ENCODE results near the gene TTC28.

TTC28 gene

GRCh38 chr22:28012832-28013460, 666.7 kb downstream of the TTC28 start:
- Histone ChIP-seq H2AK5ac (ENCODE audit: low read length) (no peak overlapping the region), H3K4me3 (ENCODE audit: low read length) (no peak overlapping the region), H3K9ac (ENCODE audit: low read length) (no peak overlapping the region), H3K4me2 (ENCODE audit: low read length) (no peak overlapping the region), H3K4ac (ENCODE audit: low read depth, low read length) (no peak overlapping the region), H2BK120ac (ENCODE audit: low read depth, low read length) (no peak overlapping the region), H2BK5ac (ENCODE audit: low read length) (no peak overlapping the region), H3K27me3 (ENCODE audit: insufficient read depth, low read length, poor library complexity) (no peaks in the 10 kb centered on the region), H3K4me1 (ENCODE audit: control insufficient read depth, low read depth, low read length) (no peaks in the 10 kb centered on the region), H2BK15ac (replicated peaks; ENCODE audit: low read depth) (no peak overlapping the region), H3K56ac (ENCODE audit: low read length) (no peak overlapping the region), H3K23ac (ENCODE audit: low read length) (no peak overlapping the region), H3K27ac (ENCODE audit: low read depth, low read length) (no peak overlapping the region), H3K36me3 (ENCODE audit: control insufficient read depth, insufficient read depth, low read length) (no peaks in the 10 kb centered on the region), H4K8ac (ENCODE audit: low read depth, low read length) (no peak overlapping the region), H3K79me1 (ENCODE audit: low read length) (no peaks in the 10 kb centered on the region), H3K79me2 (ENCODE audit: control insufficient read depth, insufficient read depth, low read length) (no peaks in the 10 kb centered on the region), H4K5ac (ENCODE audit: low read length) (no peak overlapping the region), H3K18ac (ENCODE audit: low read length) (no peak overlapping the region)
- WGBS (ENCODE audit: extremely low coverage, insufficient coverage, low lambda C conversion rate), result no CpG with 5 or more reads among the region's 7 CpGs
- DNase-seq, result no peak

GRCh38 chr22:28009272-28009827, 670.3 kb downstream of the TTC28 start:
- H3K4me3 ChIP-seq (ENCODE audit: low read length), result no peak overlapping the region
- no peaks in the 10 kb centered on the region for H3K79me2 ChIP-seq (ENCODE audit: control insufficient read depth, insufficient read depth, low read length)
- peak; percentile 78 for DNase-seq
- H3K36me3 ChIP-seq (ENCODE audit: control insufficient read depth, insufficient read depth, low read length), result no peaks in the 10 kb centered on the region
- no peak overlapping the region for H2AK5ac ChIP-seq (ENCODE audit: low read length)
- no peaks in the 10 kb centered on the region for H3K27me3 ChIP-seq (ENCODE audit: insufficient read depth, low read length, poor library complexity)
- no peak overlapping the region for H4K8ac ChIP-seq (ENCODE audit: low read depth, low read length)
- H3K4ac ChIP-seq (ENCODE audit: low read depth, low read length), result no peak overlapping the region
- H3K23ac ChIP-seq (ENCODE audit: low read length), result no peak overlapping the region
- H2BK5ac ChIP-seq (ENCODE audit: low read length), result no peak overlapping the region
- H3K9ac ChIP-seq (ENCODE audit: low read length), result no peak overlapping the region
- no peak overlapping the region for H2BK120ac ChIP-seq (ENCODE audit: low read depth, low read length)
- no CpG with 5 or more reads among the region's 14 CpGs for WGBS (ENCODE audit: extremely low coverage, insufficient coverage, low lambda C conversion rate)
- no peak overlapping the region for H3K18ac ChIP-seq (ENCODE audit: low read length)
- H4K5ac ChIP-seq (ENCODE audit: low read length), result no peak overlapping the region
- H3K79me1 ChIP-seq (ENCODE audit: low read length), result no peaks in the 10 kb centered on the region
- H3K56ac ChIP-seq (ENCODE audit: low read length), result no peak overlapping the region
- H3K4me1 ChIP-seq (ENCODE audit: control insufficient read depth, low read depth, low read length), result no peaks in the 10 kb centered on the region
- H2BK15ac ChIP-seq (replicated peaks; ENCODE audit: low read depth), result no peak overlapping the region
- no peak overlapping the region for H3K4me2 ChIP-seq (ENCODE audit: low read length)
- H3K27ac ChIP-seq (ENCODE audit: low read depth, low read length), result no peak overlapping the region

GRCh38 chr22:28008649-28009048, 671.0 kb downstream of the TTC28 start:
- Histone ChIP-seq H3K27ac (ENCODE audit: low read depth, low read length) (no peak overlapping the region), H3K79me2 (ENCODE audit: control insufficient read depth, insufficient read depth, low read length) (no peaks in the 10 kb centered on the region), H3K4me2 (ENCODE audit: low read length) (no peak overlapping the region), H3K4me3 (ENCODE audit: low read length) (no peak overlapping the region), H3K36me3 (ENCODE audit: control insufficient read depth, insufficient read depth, low read length) (no peaks in the 10 kb centered on the region), H2BK15ac (replicated peaks; ENCODE audit: low read depth) (no peak overlapping the region), H4K5ac (ENCODE audit: low read length) (no peak overlapping the region), H3K56ac (ENCODE audit: low read length) (no peak overlapping the region), H3K18ac (ENCODE audit: low read length) (no peak overlapping the region), H4K8ac (ENCODE audit: low read depth, low read length) (no peak overlapping the region), H3K27me3 (ENCODE audit: insufficient read depth, low read length, poor library complexity) (no peaks in the 10 kb centered on the region), H3K79me1 (ENCODE audit: low read length) (no peaks in the 10 kb centered on the region), H2AK5ac (ENCODE audit: low read length) (no peak overlapping the region), H3K23ac (ENCODE audit: low read length) (no peak overlapping the region), H3K4ac (ENCODE audit: low read depth, low read length) (no peak overlapping the region), H3K9ac (ENCODE audit: low read length) (no peak overlapping the region), H3K4me1 (ENCODE audit: control insufficient read depth, low read depth, low read length) (no peaks in the 10 kb centered on the region), H2BK120ac (ENCODE audit: low read depth, low read length) (no peak overlapping the region), H2BK5ac (ENCODE audit: low read length) (no peak overlapping the region)
- WGBS (ENCODE audit: extremely low coverage, insufficient coverage, low lambda C conversion rate), result no CpG with 5 or more reads among the region's 5 CpGs
- DNase-seq, result no peak

- no peak overlapping the region for H2BK15ac ChIP-seq (replicated peaks; ENCODE audit: low read depth)
- no peak overlapping the region for H2AK5ac ChIP-seq (ENCODE audit: low read length)
- H3K9ac ChIP-seq (ENCODE audit: low read length), result no peak overlapping the region
- H2BK120ac ChIP-seq (ENCODE audit: low read depth, low read length), result no peak overlapping the region
- no peaks in the 10 kb centered on the region for H3K4me1 ChIP-seq (ENCODE audit: control insufficient read depth, low read depth, low read length)
- H2BK5ac ChIP-seq (ENCODE audit: low read length), result no peak overlapping the region
- no peak overlapping the region for H3K4me3 ChIP-seq (ENCODE audit: low read length)
- H3K79me1 ChIP-seq (ENCODE audit: low read length), result no peaks in the 10 kb centered on the region
- H4K8ac ChIP-seq (ENCODE audit: low read depth, low read length), result no peak overlapping the region
- DNase-seq, result no peak
- no peak overlapping the region for H3K23ac ChIP-seq (ENCODE audit: low read length)
- no peaks in the 10 kb centered on the region for H3K27me3 ChIP-seq (ENCODE audit: insufficient read depth, low read length, poor library complexity)
- no peak overlapping the region for H3K4me2 ChIP-seq (ENCODE audit: low read length)
- no peak overlapping the region for H3K4ac ChIP-seq (ENCODE audit: low read depth, low read length)
- H3K56ac ChIP-seq (ENCODE audit: low read length), result no peak overlapping the region
- no peak overlapping the region for H3K27ac ChIP-seq (ENCODE audit: low read depth, low read length)
- no CpG with 5 or more reads among the region's 4 CpGs for WGBS (ENCODE audit: extremely low coverage, insufficient coverage, low lambda C conversion rate)
- H4K5ac ChIP-seq (ENCODE audit: low read length), result no peak overlapping the region
- no peaks in the 10 kb centered on the region for H3K79me2 ChIP-seq (ENCODE audit: control insufficient read depth, insufficient read depth, low read length)
- H3K36me3 ChIP-seq (ENCODE audit: control insufficient read depth, insufficient read depth, low read length), result no peaks in the 10 kb centered on the region
- H3K18ac ChIP-seq (ENCODE audit: low read length), result no peak overlapping the region
Measured at GRCh38 chr22:28008056-28008455, 671.6 kb downstream of the TTC28 start.

GRCh38 chr22:28006271-28006670, 673.4 kb downstream of the TTC28 start:
- H2BK5ac ChIP-seq (ENCODE audit: low read length), result no peak overlapping the region
- no peak overlapping the region for H4K5ac ChIP-seq (ENCODE audit: low read length)
- H3K27me3 ChIP-seq (ENCODE audit: insufficient read depth, low read length, poor library complexity), result no peaks in the 10 kb centered on the region
- no peak overlapping the region for H2AK5ac ChIP-seq (ENCODE audit: low read length)
- H3K27ac ChIP-seq (ENCODE audit: low read depth, low read length), result no peak overlapping the region
- no peak overlapping the region for H2BK15ac ChIP-seq (replicated peaks; ENCODE audit: low read depth)
- no CpG with 5 or more reads among the region's 7 CpGs for WGBS (ENCODE audit: extremely low coverage, insufficient coverage, low lambda C conversion rate)
- no peaks in the 10 kb centered on the region for H3K79me2 ChIP-seq (ENCODE audit: control insufficient read depth, insufficient read depth, low read length)
- no peak overlapping the region for H3K9ac ChIP-seq (ENCODE audit: low read length)
- H3K56ac ChIP-seq (ENCODE audit: low read length), result no peak overlapping the region
- H3K4me1 ChIP-seq (ENCODE audit: control insufficient read depth, low read depth, low read length), result no peaks in the 10 kb centered on the region
- no peaks in the 10 kb centered on the region for H3K36me3 ChIP-seq (ENCODE audit: control insufficient read depth, insufficient read depth, low read length)
- H2BK120ac ChIP-seq (ENCODE audit: low read depth, low read length), result no peak overlapping the region
- H3K4me2 ChIP-seq (ENCODE audit: low read length), result no peak overlapping the region
- H3K18ac ChIP-seq (ENCODE audit: low read length), result no peak overlapping the region
- no peak overlapping the region for H3K4me3 ChIP-seq (ENCODE audit: low read length)
- DNase-seq, result no peak
- no peak overlapping the region for H4K8ac ChIP-seq (ENCODE audit: low read depth, low read length)
- H3K79me1 ChIP-seq (ENCODE audit: low read length), result no peaks in the 10 kb centered on the region
- no peak overlapping the region for H3K4ac ChIP-seq (ENCODE audit: low read depth, low read length)
- no peak overlapping the region for H3K23ac ChIP-seq (ENCODE audit: low read length)

- no peak overlapping the region for H2AK5ac ChIP-seq (ENCODE audit: low read length)
- WGBS (ENCODE audit: extremely low coverage, insufficient coverage, low lambda C conversion rate), result no CpG with 5 or more reads among the region's 6 CpGs
- H4K8ac ChIP-seq (ENCODE audit: low read depth, low read length), result no peak overlapping the region
- H3K27ac ChIP-seq (ENCODE audit: low read depth, low read length), result no peak overlapping the region
- H3K23ac ChIP-seq (ENCODE audit: low read length), result no peak overlapping the region
- no peak overlapping the region for H3K9ac ChIP-seq (ENCODE audit: low read length)
- H3K56ac ChIP-seq (ENCODE audit: low read length), result no peak overlapping the region
- no peak overlapping the region for H3K4me2 ChIP-seq (ENCODE audit: low read length)
- H3K36me3 ChIP-seq (ENCODE audit: control insufficient read depth, insufficient read depth, low read length), result no peaks in the 10 kb centered on the region
- no peak for DNase-seq
- no peak overlapping the region for H3K4ac ChIP-seq (ENCODE audit: low read depth, low read length)
- no peak overlapping the region for H2BK15ac ChIP-seq (replicated peaks; ENCODE audit: low read depth)
- no peak overlapping the region for H3K4me3 ChIP-seq (ENCODE audit: low read length)
- no peaks in the 10 kb centered on the region for H3K79me1 ChIP-seq (ENCODE audit: low read length)
- no peak overlapping the region for H3K18ac ChIP-seq (ENCODE audit: low read length)
- H2BK120ac ChIP-seq (ENCODE audit: low read depth, low read length), result no peak overlapping the region
- no peaks in the 10 kb centered on the region for H3K79me2 ChIP-seq (ENCODE audit: control insufficient read depth, insufficient read depth, low read length)
- no peaks in the 10 kb centered on the region for H3K27me3 ChIP-seq (ENCODE audit: insufficient read depth, low read length, poor library complexity)
- no peaks in the 10 kb centered on the region for H3K4me1 ChIP-seq (ENCODE audit: control insufficient read depth, low read depth, low read length)
- H2BK5ac ChIP-seq (ENCODE audit: low read length), result no peak overlapping the region
- no peak overlapping the region for H4K5ac ChIP-seq (ENCODE audit: low read length)
Measured at GRCh38 chr22:28005513-28005912, 674.1 kb downstream of the TTC28 start.

Data from mesendoderm (in vitro differentiated cells).